Activated CD8-positive, alpha-beta memory T cell treated with anti-CD3 and anti-CD28 coated beads, Interleukin-2, amount 10 ng/mL, durations not matched to agents 7 days and 5 days (primary cell): ENCODE measurements around the gene TIAM2. TPM values are rescaled to one million over a fixed set of nuclear protein-coding genes. Genes with fewer than 3 reads are reported as not detected.

Source experiments
- ATAC-seq: fragments of 150-1000 bp; cut with Tn5 transposase; one replicate; pipeline ENCODE4 v1.10.0; 2021; ENCODE audit warnings: moderate library complexity
- CTCF ChIA-PET: fragments of 350-600 bp; sonication (Branson Sonifier 250); formaldehyde crosslinking; loops from one replicate; lab custom pipeline; 2021; ENCODE audit warnings: antibody characterized with exemption; lab: Charles Lee
- DNase-seq: peaks from one replicate; pipeline ENCODE4 v3.0.0-alpha.2; 2020
- H3K27ac Mint-ChIP-seq: one replicate; pipeline ENCODE4 v1.8.0; 2021; ENCODE audit warnings: mild to moderate bottlenecking, mixed read lengths
- H3K27me3 Mint-ChIP-seq: one replicate; pipeline ENCODE4 v1.8.0; 2021; ENCODE audit warnings: mixed read lengths
- H3K36me3 Mint-ChIP-seq: one replicate; pipeline ENCODE4 v1.8.0; 2021; ENCODE audit warnings: mild to moderate bottlenecking, mixed read lengths
- H3K4me1 Mint-ChIP-seq: one replicate; pipeline ENCODE4 v1.8.0; 2021; ENCODE audit warnings: mixed read lengths
- H3K4me3 Mint-ChIP-seq: one replicate; pipeline ENCODE4 v1.8.0; 2021; ENCODE audit warnings: mild to moderate bottlenecking, moderate library complexity, mixed read lengths
- H3K9me3 Mint-ChIP-seq: one replicate; pipeline ENCODE4 v1.8.0; 2022; ENCODE audit warnings: low read depth, mixed read lengths
- total RNA-seq, 2 experiments: library from RNA; stranded (reverse); gene quantifications; one replicate each; pipeline ENCODE4 v1.2.3, GENCODE V29; 2021

The TIAM2 gene
- total RNA-seq, 2 experiments from 2014 or later, result 6.9 to 14.6 TPM

DNA sequence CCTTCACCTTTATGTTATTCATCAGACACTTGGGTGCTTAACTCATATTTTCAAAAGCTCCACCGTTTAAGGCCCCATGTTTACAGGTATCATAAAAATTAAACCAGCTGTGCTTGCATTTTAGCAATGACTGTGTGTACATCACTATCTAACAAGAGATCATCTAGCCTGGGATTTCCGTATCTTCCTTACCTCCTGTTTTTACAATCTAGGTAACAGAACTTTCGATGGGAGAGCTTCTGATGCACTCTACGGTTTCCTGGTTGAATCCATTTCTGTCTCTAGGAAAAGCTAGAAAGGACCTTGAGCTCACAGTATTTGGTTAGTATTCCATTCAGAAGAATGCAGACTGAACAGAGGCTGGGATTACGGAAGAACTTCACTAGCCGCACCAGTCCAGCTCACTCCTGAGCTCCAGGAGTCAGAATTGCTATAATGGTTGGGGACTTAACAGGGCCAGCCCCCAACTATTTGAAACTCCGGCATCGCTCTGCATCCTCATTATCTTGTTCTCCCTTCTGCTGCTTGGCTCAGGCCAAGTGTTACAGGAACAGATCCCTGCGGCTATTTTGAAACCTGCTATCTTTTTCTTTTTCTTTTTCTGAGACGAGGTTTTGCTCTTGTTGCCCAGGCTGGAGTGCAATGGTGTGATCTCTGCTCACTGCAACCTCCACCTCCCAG is 255.7 kb downstream of the TIAM2 start:
- Mint-ChIP-seq H3K36me3 (peaks cover 8% of the 10 kb centered on the region), H3K27ac (no peak overlapping the region), H3K4me1 (no peaks in the 10 kb centered on the region), H3K9me3 (no peaks in the 10 kb centered on the region), H3K4me3 (no peak overlapping the region), H3K27me3 (no peaks in the 10 kb centered on the region)
- ATAC-seq, result no peak
- DNase-seq, result no peak
- CTCF ChIA-PET, result interaction anchor here (1.1 to 2.3 kb wide), 4 partner anchors 15 to 323 kb away, joined by 3 to 6 read pairs (median 4); no protein-coding TSS in a partner anchor

GRCh38 chr6:155252581-155252980 is 257.5 kb downstream of the TIAM2 start:
- Mint-ChIP-seq H3K27ac (no peak overlapping the region), H3K9me3 (no peaks in the 10 kb centered on the region), H3K27me3 (no peaks in the 10 kb centered on the region), H3K4me1 (no peaks in the 10 kb centered on the region), H3K36me3 (peaks cover 8% of the 10 kb centered on the region), H3K4me3 (no peak overlapping the region)
- ATAC-seq, result no peak
- CTCF ChIA-PET, result interaction anchor here (0.9 to 2.3 kb wide), 2 partner anchors 12 to 325 kb away, joined by 3 to 5 read pairs; no protein-coding TSS in a partner anchor
- no peak for DNase-seq

GRCh38 chr6:155253337-155253736 is 258.2 kb downstream of the TIAM2 start:
- CTCF ChIA-PET, result no interaction called here
- peaks cover 9% of the 10 kb centered on the region for H3K36me3 Mint-ChIP-seq
- H3K4me3 Mint-ChIP-seq, result no peak overlapping the region
- no peak for DNase-seq
- no peaks in the 10 kb centered on the region for H3K9me3 Mint-ChIP-seq
- no peak overlapping the region for H3K27ac Mint-ChIP-seq
- ATAC-seq, result no peak
- no peaks in the 10 kb centered on the region for H3K4me1 Mint-ChIP-seq
- H3K27me3 Mint-ChIP-seq, result no peaks in the 10 kb centered on the region

DNA sequence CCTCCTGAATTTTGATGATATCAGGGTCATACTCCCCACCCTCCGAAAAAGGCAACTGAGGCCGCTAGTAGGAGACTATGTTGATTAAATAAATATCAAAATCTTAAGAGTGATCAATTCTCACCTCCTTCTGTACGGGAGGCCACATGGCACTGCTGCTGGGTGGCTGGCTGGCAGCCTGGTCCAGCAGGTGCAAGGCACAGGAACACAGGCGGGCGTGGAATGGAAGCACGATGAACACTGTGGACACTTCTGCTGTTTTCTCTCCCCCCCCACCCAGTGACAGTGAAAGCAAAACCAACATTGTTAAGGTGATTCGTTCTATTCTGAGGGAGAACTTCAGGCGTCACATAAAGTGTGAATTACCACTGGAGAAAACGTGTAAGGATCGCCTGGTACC is 259.0 kb downstream of the TIAM2 start:
- DNase-seq (no peak), ATAC-seq (no peak)
- peaks cover 8% of the 10 kb centered on the region for H3K36me3 Mint-ChIP-seq
- no peaks in the 10 kb centered on the region for H3K9me3 Mint-ChIP-seq
- no peak overlapping the region for H3K27ac Mint-ChIP-seq
- CTCF ChIA-PET, result interaction anchor here (1.4 kb wide), 1 partner anchor 325 kb away, joined by 3 read pairs; no protein-coding TSS in a partner anchor
- no peaks in the 10 kb centered on the region for H3K4me1 Mint-ChIP-seq
- H3K4me3 Mint-ChIP-seq, result no peak overlapping the region
- no peaks in the 10 kb centered on the region for H3K27me3 Mint-ChIP-seq

- no peak overlapping the region for H3K27ac Mint-ChIP-seq
- no peak for ATAC-seq
- CTCF ChIA-PET, result no interaction called here
- H3K27me3 Mint-ChIP-seq, result no peaks in the 10 kb centered on the region
- H3K36me3 Mint-ChIP-seq, result peaks cover 8% of the 10 kb centered on the region
- H3K4me3 Mint-ChIP-seq, result no peak overlapping the region
- DNase-seq, result no peak
- no peaks in the 10 kb centered on the region for H3K9me3 Mint-ChIP-seq
- H3K4me1 Mint-ChIP-seq, result peaks cover 3% of the 10 kb centered on the region
Measured at GRCh38 chr6:155256122-155256795, 261.1 kb downstream of the TIAM2 start.

DNA sequence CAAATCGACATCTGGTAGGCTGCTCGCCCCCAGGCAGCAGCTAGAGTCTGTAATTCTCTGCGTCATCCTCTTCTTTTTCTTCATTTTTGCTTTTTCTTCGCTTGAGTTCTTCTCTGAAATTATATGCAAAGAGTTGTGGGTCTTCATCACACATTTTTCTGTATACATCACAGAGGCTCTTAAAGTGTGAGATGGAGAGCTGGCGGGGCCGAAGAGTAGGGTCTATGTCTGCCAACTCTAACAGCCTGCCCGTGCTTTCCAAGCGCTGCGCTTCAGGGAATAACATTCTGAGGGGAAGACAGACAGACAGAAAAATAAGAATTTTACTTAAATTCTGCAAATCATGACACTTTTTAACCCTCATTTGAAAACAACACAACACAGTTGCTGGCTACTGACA is 262.7 kb downstream of the TIAM2 start:
- Mint-ChIP-seq H3K4me1 (peaks cover 3% of the 10 kb centered on the region), H3K27ac (no peak overlapping the region), H3K27me3 (no peaks in the 10 kb centered on the region), H3K9me3 (no peaks in the 10 kb centered on the region), H3K4me3 (no peak overlapping the region), H3K36me3 (peaks cover 8% of the 10 kb centered on the region)
- ATAC-seq (no peak), DNase-seq (no peak)
- CTCF ChIA-PET, result interaction anchor here (1.1 to 1.6 kb wide), 2 partner anchors 31 to 34 kb away, joined by 3 to 5 read pairs; no protein-coding TSS in a partner anchor

DNA sequence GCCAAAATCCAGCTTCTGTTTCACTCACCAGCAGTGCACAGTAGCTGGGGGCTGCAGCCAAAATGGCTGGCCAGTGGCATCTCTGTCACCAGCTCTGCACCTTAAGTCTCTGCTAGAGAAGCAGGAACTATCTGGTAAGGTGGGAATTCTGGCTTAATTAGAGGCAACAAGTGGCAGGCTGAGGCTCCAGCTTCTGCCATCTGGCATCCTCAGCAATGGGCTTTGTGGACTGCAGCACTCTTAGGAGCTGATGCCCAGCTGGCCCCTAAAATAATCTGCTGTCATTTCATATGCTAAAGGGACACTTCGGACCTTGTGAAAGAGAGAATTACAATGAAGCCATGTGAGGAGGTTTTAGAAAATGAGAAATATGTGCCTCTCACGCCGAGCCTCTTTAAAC is 264.1 kb downstream of the TIAM2 start:
- CTCF ChIA-PET, result interaction anchor here (0.7 to 2.3 kb wide), 3 partner anchors 11 to 14 kb away, joined by 3 to 7 read pairs (median 3); no protein-coding TSS in a partner anchor
- H3K4me1 Mint-ChIP-seq, result peaks cover 3% of the 10 kb centered on the region
- no peak overlapping the region for H3K27ac Mint-ChIP-seq
- H3K9me3 Mint-ChIP-seq, result no peaks in the 10 kb centered on the region
- H3K4me3 Mint-ChIP-seq, result no peak overlapping the region
- peaks cover 11% of the 10 kb centered on the region for H3K36me3 Mint-ChIP-seq
- no peak for ATAC-seq
- H3K27me3 Mint-ChIP-seq, result no peaks in the 10 kb centered on the region
- DNase-seq, result no peak

DNA sequence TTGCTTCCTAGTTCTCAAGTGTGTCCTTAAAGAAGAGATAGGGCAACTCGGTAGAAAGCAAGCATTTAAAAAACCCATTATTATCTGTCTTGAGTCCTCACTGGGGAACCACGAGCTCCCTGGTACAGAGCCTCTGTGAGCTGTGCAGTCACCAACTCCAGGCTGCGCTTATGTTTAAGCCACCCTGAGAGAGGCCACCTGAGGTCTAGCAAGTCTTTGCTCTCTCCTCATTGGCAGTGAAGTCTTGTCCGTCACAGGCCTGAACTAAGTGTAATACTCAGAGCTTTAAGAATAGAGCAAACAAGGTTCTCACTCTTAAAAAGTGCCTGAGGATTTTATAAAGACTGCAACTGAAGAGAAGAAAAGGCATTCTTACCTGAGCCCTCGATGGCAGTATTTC is 264.8 kb downstream of the TIAM2 start:
- peaks cover 11% of the 10 kb centered on the region for H3K36me3 Mint-ChIP-seq
- DNase-seq (no peak), ATAC-seq (no peak)
- CTCF ChIA-PET, result interaction anchor here (1.2 to 2.3 kb wide), 2 partner anchors 12 to 14 kb away, joined by 3 to 7 read pairs; no protein-coding TSS in a partner anchor
- H3K4me1 Mint-ChIP-seq, result peaks cover 3% of the 10 kb centered on the region
- no peaks in the 10 kb centered on the region for H3K27me3 Mint-ChIP-seq
- no peaks in the 10 kb centered on the region for H3K9me3 Mint-ChIP-seq
- H3K27ac Mint-ChIP-seq, result no peak overlapping the region
- H3K4me3 Mint-ChIP-seq, result no peak overlapping the region

DNA sequence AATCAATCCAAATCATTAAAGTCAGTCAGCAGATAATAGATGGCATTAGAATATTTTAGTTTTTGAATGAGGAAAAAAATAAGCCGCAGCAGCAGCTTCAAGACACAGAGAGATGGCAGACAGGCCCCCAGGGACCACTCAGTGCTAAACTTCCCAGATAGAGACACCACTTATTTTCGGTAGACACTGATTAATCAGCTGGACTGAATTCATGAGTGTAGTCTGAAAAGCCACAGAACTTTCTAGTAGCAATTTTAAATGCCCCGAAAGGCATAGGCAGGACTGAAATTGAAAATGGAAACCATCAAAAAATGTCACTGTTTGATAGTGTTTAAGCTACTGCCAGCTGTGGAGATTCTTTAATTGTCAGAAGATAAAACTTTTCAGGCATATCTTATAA is 265.6 kb downstream of the TIAM2 start:
- DNase-seq (no peak), ATAC-seq (no peak)
- Mint-ChIP-seq H3K4me1 (peaks cover 3% of the 10 kb centered on the region), H3K27ac (no peak overlapping the region), H3K4me3 (no peak overlapping the region), H3K9me3 (no peaks in the 10 kb centered on the region), H3K27me3 (no peaks in the 10 kb centered on the region), H3K36me3 (peaks cover 11% of the 10 kb centered on the region)
- CTCF ChIA-PET, result interaction anchor here (0.9 kb wide), 1 partner anchor 19 kb away, joined by 3 read pairs; no protein-coding TSS in a partner anchor

- no peak overlapping the region for H3K27ac Mint-ChIP-seq
- no peak for ATAC-seq
- CTCF ChIA-PET, result interaction anchor here (0.9 to 1.3 kb wide), 2 partner anchors 10 to 20 kb away, joined by 3 to 4 read pairs; no protein-coding TSS in a partner anchor
Measured at GRCh38 chr6:155261111-155261900, 266.2 kb downstream of the TIAM2 start.

DNA sequence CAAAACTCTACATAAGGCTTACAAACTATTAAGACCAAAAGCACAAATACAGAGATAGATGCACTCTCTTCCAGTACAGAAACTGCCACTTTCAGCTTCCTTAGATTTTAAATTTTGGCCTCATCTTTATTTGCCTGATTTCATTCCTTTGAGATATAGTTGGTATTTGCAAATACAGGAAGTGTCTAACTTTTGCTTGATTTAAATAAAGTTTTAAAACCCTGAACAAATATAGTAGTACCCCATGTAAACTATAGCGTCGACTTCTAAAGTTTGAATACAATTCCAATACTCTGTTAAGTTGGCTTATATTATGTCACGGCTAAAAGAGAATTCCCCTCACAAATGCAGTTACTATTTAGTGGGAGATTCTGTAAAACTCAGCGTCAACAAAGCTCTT is 267.5 kb downstream of the TIAM2 start:
- no peak overlapping the region for H3K4me3 Mint-ChIP-seq
- no peak for ATAC-seq
- peaks cover 3% of the 10 kb centered on the region for H3K4me1 Mint-ChIP-seq
- peaks cover 23% of the 10 kb centered on the region for H3K36me3 Mint-ChIP-seq
- H3K27me3 Mint-ChIP-seq, result no peaks in the 10 kb centered on the region
- H3K27ac Mint-ChIP-seq, result no peak overlapping the region
- no peaks in the 10 kb centered on the region for H3K9me3 Mint-ChIP-seq
- DNase-seq, result no peak
- CTCF ChIA-PET, result no interaction called here

More at GRCh38 chr6:155261111-155261900, 266.2 kb downstream of the TIAM2 start:
- Mint-ChIP-seq H3K27me3 (no peaks in the 10 kb centered on the region), H3K4me3 (no peak overlapping the region), H3K36me3 (peaks cover 17% of the 10 kb centered on the region), H3K4me1 (peaks cover 3% of the 10 kb centered on the region), H3K9me3 (no peaks in the 10 kb centered on the region)
- no peak for DNase-seq

- Mint-ChIP-seq H3K4me1 (peaks cover 8% of the 10 kb centered on the region), H3K9me3 (no peaks in the 10 kb centered on the region), H3K27ac (no peak within 1 kb of the TSS), H3K4me3 (no peak within 1 kb of the TSS), H3K36me3 (peaks cover 26% of the 10 kb centered on the region), H3K27me3 (no peaks in the 10 kb centered on the region)
- ATAC-seq (no peak), DNase-seq (no peak)
- CTCF ChIA-PET, result interaction anchor here (0.8 kb wide), 1 partner anchor 15 kb away, joined by 3 read pairs; no protein-coding TSS in a partner anchor
Measured at GRCh38 chr6:155263373-155264063, 268.4 kb downstream of the TIAM2 start, which contains the start of gene CLDN20. TSS of gene CLDN20 (plus strand) at chr6:155264013. CDS start at chr6:155275720, 11,707 bp downstream.
